Activated T-cell treated with anti-CD3 and anti-CD28 coated beads for 1 hour (primary cell): Measurements from ENCODE around the gene TUBGCP5.

Source experiments
- DNase-seq: peaks from one replicate; pipeline ENCODE4 v3.0.0-alpha.2; 2020; ENCODE audit warnings: low read depth

The TUBGCP5 gene

DNA sequence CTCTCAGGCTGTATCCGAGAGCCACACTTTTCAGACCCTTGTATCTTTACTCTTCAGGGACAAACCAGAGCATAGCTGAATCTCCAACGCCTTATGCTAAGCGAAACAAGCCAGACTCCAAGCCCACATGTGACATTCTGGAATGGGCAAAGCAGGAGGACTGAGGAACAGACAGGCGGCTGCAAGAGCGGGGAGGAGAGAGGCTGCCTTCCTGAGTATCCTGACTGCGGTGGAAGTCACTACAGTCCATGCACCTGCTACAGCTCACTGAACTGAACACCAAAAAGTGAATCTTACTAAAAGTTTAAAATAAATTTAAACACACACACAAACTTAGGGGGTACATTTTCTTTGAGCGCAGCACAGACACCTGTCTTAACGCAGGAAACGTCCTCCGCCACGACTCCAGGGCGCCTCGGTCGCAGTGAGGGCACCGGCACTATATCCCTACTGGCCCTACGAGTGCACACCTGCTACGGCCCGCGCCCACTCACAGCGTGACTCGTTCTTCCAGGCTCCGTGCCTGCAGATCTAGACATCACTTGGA, 60.6 kb downstream of the TUBGCP5 start:
- no peak for DNase-seq

DNA sequence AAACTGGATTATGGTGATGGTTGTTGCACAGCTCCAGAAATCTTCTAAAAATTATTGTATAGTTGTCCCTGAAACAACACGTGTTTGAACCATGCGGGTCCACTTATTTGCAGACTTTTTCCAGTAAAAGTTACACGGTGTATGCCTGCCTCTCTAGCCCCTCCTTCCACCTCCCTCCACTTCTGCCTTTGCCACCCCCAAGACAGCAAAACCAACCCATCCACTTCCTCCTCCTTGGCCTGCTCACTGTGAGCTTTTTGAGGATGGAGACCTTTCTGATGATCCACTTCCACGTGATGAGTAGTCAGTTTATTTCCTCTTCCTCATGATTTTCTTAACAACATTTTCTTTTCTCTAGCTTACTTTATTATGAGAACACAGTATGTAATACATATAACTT, 64.6 kb downstream of the TUBGCP5 start:
- DNase-seq, result no peak

DNA sequence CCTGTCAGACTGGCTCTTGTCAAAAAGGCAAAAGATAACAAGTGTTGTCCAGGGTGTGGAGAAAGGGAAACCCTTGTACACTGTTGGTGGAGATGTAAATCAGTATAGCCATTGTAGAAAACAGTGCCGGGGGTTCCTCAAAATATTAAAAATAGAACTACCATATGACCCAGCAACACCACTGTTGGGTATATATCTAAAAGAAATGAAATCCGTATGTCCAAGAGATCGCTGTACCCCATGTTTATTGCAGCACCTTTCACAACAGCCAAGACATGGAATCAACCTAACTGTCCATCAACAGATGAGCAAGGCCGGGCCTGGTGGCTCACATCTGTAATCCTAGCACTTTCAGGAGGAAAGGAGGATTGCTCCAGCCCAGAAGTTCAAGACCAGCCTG, 65.4 kb downstream of the TUBGCP5 start:
- DNase-seq, result no peak

DNA sequence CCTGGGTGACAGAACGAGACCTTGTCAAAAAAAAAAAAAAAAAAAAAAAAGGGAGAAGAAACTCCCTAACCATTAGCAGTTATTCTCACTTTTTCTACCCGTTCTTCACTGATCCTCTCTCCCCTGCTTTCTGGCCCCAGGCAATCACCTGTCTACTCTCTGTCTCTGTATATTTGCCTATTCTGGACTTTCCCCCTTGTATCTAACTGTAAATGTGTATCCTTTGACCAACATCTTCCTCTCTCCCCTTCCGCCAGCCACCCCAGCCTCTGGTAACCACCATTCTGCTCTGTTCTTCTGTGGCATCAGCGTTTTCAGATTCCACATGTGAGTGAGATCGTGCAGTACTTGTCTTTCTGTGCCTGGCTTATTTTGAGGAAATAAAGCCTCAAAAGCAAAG, 66.1 kb downstream of the TUBGCP5 start:
- DNase-seq, result no peak

DNA sequence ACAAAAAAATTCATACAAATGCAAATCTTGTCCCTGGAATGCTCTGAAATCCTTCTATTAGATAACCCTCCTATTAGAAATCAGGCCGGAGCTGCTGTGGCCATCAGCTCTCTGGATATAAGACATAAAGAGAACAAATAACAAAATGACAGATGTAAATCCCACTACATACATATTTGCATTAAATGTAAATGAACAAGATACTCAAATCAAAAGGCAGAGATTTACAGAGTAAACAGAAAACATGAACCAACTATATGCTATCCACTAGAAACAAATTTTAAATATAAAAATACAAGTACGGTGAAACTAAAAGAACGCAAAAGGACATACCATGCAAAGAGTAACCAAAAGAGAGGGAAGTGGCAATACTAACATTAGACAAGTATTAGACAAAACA, 69.9 kb downstream of the TUBGCP5 start:
- no peak for DNase-seq

DNA sequence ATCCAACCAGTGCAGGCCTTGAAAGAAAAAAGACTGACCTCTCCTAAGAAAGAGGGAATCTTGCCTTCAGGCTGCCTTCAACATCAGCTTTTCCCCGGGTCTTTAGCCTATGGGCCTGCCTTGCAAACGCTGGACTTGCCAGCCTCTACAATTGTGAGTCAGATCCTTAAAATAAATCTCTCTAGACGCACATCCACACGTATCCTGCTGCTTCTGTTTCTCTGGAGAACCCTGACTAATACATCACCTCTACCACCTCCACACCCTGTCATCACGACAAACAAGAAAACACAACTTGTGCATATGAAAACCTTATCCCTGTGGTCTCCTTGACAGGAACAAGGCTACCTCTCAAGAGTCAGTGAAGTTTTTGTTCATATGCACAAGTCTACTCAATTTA, 71.0 kb downstream of the TUBGCP5 start:
- no peak for DNase-seq

DNA sequence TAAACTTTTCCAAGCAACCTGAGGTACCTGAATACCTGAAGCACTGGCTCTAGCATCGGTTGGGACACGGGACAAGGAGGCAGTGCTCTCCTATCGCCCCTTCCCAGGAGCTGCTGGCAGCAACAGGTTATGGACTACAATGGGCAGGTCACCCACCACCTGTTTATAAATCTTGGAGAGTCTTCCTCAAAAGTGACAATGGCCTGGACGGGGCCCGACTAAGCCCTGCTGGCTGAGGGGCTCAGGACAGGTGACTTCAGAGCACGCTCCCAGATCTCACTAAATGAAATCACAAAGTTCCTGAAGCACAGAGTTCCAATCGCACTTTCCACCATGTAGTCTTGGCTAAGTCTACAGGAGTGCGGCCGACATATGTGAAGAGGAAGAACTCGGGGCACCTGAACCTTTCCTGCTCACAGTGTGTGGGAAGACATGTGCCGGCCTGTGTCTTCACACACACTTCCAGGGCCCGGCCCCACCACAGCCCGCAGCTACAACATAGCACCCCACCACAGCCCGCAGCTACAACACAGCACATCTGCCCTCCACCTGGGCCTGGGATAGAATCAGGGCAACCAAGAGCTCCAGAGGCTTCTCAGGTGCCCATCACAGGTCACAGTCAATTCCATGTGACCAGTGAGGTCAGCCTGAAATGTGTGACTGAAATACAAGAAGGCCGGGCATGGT, 72.1 kb downstream of the TUBGCP5 start:
- no peak for DNase-seq

DNA sequence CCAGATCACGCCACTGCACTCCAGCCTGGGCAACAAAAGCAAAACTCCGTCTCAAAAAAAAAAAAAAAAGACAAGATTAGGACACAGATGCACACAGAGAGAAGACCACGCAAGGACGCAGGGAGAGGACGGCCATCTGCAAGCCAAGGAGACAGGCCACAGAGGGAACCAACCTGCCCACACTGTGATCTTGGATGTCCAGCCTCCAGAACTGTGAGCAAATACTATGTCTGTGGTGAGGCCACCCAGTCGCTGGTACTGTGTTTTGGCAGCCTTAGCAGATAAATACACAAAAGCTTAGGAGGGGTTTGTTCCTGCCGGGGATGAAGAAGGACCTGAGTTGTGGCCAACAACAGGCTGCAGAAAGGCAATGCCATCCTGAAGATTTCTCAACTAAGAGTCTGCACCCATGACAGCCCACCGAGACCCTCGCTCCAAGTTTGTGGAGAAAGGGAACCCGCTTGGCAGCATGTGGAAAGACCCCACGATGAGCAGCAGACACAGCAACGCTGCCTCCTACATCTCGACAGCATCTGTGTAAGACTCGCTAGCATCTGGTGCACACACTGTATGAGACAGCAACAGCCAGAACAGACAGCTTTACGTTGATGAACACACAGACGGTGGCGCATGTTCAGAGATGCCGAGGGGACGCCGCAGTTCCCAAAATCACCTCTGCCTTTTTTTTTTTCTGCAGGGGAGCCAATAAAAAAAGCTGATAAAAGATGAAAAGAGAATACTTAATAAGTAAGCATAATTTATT, 72.9 kb downstream of the TUBGCP5 start:
- DNase-seq, result no peak

DNA sequence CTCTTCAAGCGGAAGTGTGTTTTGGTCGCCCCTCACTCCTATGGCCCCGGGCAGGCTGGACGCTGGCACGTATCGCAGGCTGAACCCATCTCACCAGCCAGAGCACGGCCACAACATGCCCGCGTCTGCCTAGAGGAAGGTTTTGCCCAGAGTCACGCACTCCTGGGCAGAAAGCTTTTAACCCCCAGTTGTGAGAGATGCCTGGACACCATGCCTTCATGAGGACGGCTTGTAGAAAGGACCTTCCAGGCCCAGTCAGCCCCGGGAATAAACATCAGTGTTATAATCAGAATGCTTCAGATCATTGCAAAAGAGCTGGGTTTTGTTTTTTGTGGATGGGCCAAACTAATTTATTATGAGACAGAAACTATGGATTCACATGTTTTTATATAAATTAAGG, 75.7 kb downstream of the TUBGCP5 start:
- DNase-seq, result no peak

DNA sequence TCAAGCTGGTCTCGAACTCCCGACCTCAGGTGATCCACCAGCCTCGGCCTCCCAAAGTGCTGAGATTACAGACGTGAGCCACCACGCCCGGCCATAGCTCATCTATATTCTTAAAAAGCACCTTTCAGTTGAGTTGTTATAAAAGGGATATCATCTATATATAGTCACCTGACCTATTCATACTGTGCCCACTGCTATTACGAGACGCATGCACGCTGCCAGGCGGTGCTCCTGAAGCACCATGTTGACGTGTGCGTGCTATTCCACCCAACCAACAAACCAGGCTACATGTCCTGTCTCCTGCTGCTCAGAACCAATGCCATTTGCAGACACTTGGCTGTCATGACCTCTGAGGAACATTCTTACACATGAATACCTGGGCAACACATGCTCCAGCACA, 76.8 kb downstream of the TUBGCP5 start:
- no peak for DNase-seq

DNA sequence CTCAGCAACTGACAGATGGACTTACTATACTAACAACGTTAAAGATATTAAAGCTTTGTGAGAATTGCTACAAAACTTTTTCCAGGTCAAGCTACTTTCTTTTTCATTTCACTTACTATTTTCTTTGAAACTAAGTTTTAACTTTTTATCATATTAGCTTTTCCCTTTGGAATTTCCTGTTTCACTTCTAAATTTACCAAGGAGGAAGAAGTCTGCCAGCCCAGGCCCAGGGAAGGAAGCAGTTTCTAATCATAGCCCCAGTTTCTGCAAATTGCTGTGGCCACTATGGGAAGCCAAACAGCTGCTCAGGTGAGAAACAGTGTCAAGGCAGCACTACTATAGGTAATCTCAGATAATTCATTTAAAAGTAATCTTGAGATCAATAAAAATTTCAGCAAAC, 77.6 kb downstream of the TUBGCP5 start:
- DNase-seq, result no peak

DNA sequence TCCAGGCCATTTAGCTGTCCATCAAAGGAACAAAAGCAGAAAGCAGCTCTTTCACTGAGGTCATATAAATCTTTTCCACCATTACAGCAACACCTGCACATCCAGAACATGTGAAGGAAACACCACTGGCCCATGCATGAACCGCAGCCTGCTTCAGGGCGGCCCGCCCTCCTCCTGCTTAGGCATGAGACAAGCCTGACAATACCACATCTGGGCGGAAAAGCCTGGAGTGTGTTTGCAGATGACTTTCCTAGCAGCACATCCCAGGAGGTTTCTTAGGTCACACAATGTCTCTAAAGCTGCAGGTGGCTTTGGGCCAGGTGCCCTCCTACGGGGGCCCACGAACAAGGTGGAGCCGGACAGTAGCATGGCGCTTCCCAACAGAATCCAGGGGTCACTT, 78.8 kb downstream of the TUBGCP5 start:
- no peak for DNase-seq

DNA sequence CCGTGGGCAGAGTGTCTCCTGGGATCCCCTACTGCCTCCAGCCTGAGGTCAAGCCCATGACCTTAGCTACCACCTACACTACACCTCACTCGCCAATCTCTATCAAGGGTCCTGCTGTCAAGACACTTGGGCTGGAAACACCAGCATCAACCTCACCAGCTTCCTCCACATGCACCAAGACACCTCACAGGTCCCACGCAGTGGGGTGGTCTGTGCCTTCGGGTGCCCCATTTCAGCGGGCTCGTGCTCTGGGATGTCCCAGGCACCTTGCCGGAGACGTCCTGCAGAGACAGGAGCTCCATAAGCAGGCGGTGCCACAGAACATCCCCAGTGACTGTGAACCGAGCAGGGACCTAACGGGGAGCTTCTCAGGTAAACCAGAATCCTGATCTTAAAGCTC, 79.2 kb downstream of the TUBGCP5 start:
- no peak for DNase-seq

DNA sequence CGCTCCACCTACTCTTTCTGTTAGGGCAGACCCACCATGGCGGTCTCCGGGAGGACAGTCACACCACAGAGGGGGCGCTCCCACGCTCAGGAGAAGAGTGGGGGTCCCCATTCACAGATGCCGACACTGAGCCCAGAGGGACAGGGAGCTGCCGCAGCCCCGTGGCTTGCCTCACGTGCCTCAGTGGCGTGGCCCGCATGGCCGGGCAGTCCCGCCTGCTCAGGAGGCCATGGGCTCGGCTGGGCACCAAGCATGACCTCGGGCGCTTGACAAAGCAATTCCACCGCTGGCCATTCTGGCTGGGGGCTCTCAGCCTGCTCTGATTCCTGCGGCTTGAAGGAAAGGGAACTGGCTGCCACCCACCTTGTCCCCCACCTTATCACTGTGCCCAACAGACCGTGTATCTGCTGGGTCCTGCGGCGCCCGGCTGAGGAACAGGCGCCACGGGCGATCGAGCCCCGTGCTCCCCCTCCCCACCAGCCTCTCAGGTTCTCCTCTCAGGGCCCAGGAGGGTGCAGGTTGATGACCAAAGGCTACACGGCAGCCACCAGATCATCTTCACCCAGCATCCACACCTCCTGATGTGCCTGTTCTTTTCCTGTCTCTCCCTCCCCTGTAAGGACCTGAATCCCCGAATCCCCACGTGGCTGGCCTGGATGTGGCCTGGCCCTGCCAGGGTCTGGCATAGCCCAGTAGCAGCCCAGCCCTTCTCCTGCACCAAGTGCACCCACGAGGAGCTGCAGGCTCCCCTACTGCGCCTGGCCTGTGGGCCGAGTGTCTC, 79.9 kb downstream of the TUBGCP5 start:
- no peak for DNase-seq

DNA sequence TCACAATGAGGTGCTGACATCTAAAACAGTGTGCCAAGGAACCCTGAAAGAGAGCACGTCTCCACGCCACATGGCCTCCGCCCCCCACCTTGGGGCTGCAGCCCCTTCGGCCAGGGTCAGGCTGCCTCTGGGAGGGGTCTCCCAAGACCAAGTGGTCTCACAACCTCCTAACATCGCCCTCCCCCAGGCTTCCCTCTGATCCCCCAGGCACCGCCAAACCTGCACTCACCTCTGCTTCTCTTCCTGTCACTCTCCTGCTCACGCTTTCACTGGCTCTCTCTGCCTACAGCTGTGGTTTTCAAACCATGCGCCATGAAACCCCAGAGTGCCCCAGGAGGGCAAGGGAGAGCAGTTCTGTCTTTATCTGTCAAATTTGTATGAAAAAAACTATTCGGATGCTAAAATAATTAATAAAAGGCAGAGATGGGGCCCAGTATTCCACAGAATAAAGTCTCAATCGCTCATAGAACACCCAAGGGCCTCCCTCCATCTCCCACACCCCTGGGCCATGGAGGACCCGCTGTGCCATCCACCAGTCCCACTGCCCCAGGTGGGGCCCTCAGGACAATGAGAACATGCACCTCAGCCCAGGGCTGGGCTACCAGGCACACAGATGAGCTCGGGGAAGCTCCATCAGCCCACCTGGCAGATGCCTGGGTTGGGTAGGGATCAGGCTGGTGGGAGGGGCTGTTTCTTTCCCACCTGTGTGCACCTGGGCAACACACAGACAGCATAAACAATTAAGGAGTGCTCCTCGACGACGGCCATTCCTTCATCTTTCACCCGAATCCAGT, 80.7 kb downstream of the TUBGCP5 start:
- DNase-seq, result no peak

DNA sequence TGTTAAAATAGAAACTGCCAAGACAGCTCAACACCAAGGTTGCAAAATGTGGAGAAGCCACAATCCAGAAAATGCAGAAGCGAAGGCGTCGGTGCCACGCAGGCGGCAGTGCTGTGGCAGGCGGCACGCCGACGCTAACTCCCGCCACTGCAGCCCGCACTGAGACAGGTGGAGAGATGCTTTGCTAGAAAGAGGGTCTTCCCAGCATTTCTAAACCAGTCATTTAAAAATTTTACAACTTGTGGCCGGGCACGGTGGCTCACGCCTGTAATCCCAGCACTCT, 82.5 kb downstream of the TUBGCP5 start:
- no peak for DNase-seq

DNA sequence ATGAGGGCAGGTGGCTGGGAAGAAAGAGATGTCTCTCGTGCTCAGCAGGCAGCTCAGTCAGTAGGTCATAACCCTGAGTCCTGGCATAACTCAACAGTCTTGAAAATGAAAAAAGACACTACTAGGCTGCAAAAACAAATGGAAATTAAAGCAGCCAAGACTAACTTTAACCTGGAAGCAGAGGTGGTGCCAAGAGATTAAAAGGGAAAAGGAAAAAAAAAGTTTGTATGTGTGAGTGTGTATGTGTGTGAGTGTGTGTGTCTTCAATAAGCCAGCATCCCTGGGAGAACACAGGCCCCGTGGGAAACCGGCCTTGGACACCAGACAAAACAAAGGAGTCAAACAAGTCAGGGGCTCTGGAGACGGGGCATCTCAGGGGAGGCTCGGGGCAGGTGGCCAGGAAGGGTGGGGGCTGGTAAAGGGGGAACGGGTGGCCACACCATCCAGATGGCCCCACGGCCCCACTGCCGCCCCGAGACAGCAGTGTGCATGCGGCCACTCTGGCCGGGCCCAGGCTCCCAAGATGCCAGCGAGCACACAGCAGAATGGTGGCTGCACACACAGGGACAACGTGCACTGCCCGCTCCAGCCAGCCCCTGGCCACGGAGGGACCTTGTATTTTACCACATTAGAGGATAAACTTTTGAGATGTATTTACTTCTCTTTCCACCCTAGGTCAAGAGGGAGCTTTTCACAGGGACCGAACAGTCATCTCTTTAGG, 83.0 kb downstream of the TUBGCP5 start:
- DNase-seq, result no peak

DNA sequence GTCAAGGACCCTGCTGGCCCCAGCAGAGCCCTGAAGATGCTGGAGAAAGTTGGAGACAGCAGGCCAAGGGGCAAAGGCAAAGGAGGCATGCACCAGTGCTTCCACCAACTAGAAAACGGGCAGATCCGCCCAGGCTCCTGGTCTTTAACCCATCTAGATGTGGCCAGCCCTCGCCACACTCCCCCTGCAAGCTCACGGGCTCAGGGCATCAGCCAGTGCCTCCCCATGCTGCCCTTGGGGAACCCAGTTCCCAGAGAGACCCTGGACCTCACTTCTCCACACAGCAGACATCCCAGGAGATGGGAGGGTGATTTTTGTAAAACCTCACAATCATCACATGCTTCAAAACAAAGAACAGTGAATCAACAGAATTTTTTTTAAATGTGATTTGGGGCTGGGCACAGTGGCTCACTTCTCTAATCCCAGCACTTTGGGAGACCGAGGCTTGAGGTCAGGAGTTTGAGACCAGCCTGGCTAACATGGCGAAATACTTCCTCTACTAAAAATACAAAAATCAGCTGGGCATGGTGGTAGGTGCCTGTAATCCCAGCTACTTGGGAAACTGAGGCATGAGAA, 83.7 kb downstream of the TUBGCP5 start:
- no peak for DNase-seq

DNA sequence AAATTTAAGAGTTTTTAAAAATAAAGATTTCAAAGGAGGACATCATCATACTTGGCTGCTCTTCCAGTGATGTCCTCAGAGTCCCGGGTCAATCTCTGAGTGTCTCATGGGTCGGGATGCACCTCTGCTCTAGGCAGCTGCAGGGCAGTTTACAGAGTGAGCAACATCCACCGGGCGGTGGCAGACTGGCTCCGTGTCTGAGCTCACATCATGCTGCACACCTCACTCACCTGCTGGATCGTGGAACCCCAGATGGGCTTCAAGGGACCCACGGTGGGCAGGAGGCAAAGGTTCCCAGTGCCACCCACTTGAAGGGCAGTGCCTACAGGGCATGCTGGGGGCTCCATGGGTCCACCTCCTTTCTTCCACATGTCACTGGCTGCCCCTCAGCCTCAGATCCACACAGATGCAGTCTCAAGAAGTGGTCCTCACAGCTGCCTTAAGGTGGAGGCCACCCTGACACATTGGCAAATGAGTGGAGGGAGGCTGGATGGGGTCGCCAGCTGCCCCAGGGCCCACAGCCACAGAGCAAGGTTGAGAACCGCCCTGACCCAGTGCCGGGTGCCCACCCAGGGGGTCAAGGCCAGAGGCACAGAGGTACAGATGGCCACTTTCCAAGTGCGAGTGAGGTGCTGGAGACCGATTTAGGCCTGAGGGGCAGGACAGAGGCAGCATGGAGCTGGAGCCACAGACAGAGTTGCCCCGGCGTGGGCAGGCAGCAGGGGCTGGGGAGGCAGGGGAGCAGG, 84.4 kb downstream of the TUBGCP5 start:
- no peak for DNase-seq

DNA sequence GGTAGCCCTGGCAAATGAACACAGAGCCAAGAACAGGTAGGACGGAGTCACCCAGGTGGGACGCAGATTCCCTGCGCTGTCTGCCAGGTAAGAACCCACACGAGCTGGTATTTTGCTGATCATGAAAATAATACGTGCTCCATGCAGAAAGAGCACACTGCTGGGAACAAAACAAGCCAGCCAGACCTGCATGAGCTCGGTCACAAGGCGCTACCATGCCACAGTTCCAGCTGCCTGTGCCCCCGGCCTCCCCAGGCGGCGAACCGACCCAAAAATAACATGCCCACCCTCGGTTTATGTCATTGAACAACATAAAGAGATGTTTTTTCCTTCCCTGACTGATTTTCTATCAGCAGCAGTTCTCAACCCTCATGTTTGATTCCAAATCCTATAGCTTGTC, 85.0 kb downstream of the TUBGCP5 start:
- no peak for DNase-seq
